Fibroblast of lung (primary cell): ENCODE data around the gene TBATA. TPM values are rescaled to one million over a fixed set of nuclear protein-coding genes. Genes with fewer than 3 reads are reported as not detected.

Source experiments
- DNase-seq, 2 donors: peaks; one replicate each; pipeline versions ENCODE4 v3.0.0 to v3.0.0-alpha.2; 2010; ENCODE audit warnings: low read depth in 2 of 2
- H2AFZ ChIP-seq: 2 replicates; pipeline ENCODE4 v1.5.1; 2012; ENCODE audit warnings: low read length, control low read depth, inconsistent platforms
- H3K27ac ChIP-seq: 2 replicates; pipeline ENCODE4 v1.5.1; 2011; ENCODE audit warnings: low read length, control low read depth; ENCODE audit not compliant: insufficient read depth
- H3K27me3 ChIP-seq: 2 replicates; pipeline ENCODE4 v1.5.1; 2011; ENCODE audit warnings: mild to moderate bottlenecking, low read length; ENCODE audit not compliant: control insufficient read depth, insufficient read depth
- H3K36me3 ChIP-seq: 2 replicates; pipeline ENCODE4 v1.5.1; 2011; ENCODE audit warnings: low read length; ENCODE audit not compliant: control insufficient read depth, insufficient read depth
- H3K4me1 ChIP-seq: 2 replicates; pipeline ENCODE4 v1.5.1; 2011; ENCODE audit warnings: low read length; ENCODE audit not compliant: control insufficient read depth, insufficient read depth; ENCODE audit errors: extremely low read depth
- H3K4me2 ChIP-seq: 2 replicates; pipeline ENCODE4 v1.5.1; 2011; ENCODE audit warnings: low read length, control low read depth; ENCODE audit not compliant: insufficient read depth; ENCODE audit errors: extremely low read depth
- H3K4me3 ChIP-seq, 4 experiments: fragments of 200-600 bp in 1 of 4; sonication (generic) in 1 of 4; replicated peaks in 1 of 4; 2 replicates each; pipeline ENCODE4 v1.5.1; 2011 to 2016; ENCODE audit warnings: low read length in 4 of 4, low read depth in 3 of 4, mild to moderate bottlenecking in 3 of 4, control low read depth in 2 of 4, inconsistent platforms in 1 of 4, mixed read lengths in 1 of 4; ENCODE audit not compliant: insufficient read depth in 1 of 4; ENCODE audit errors: control extremely low read depth in 1 of 4
- H3K79me2 ChIP-seq: 2 replicates; pipeline ENCODE4 v1.5.1; 2012; ENCODE audit warnings: mild to moderate bottlenecking, low read length, inconsistent platforms; ENCODE audit not compliant: control insufficient read depth, insufficient read depth
- H3K9ac ChIP-seq: 2 replicates; pipeline ENCODE4 v1.5.1; 2011; ENCODE audit warnings: mild to moderate bottlenecking, low read length, control low read depth; ENCODE audit not compliant: insufficient read depth
- H3K9me3 ChIP-seq: 2 replicates; pipeline ENCODE4 v1.5.1; 2012; ENCODE audit warnings: low read depth, low read length; ENCODE audit not compliant: control insufficient read depth, insufficient read depth
- H4K20me1 ChIP-seq: 2 replicates; pipeline ENCODE4 v1.5.1; 2011; ENCODE audit warnings: low read length; ENCODE audit not compliant: control insufficient read depth, insufficient read depth; ENCODE audit errors: extremely low read depth
- CTCF ChIP-seq, 2 donors: IDR thresholded peaks in 1 of 2; conservative IDR thresholded peaks in 1 of 2; 1 replicate in 1 of 2; 2 replicates in 1 of 2; pipeline ENCODE4 v1.5.1; 2011 to 2012; ENCODE audit warnings: low read length in 2 of 2, control low read depth in 1 of 2, inconsistent platforms in 1 of 2, low read depth in 1 of 2, mild to moderate bottlenecking in 1 of 2
- EZH2 ChIP-seq: IDR thresholded peaks from 2 replicates; pipeline ENCODE4 v1.5.1; 2012; ENCODE audit warnings: low read length, control low read depth, mild to moderate bottlenecking; ENCODE audit errors: missing control alignments
- polyA plus RNA-seq, 2 donors: library from polyadenylated mRNA; depleted of rRNA in 1 of 2; stranded (reverse) in 1 of 2; unstranded in 1 of 2; fragments of >200 nt; gene quantifications; 2 replicates each; pipeline ENCODE4 v1.2.1, GENCODE V29; 2011 to 2012; ENCODE audit warnings: missing spikeins in 1 of 2
- total RNA-seq: library from RNA; depleted of rRNA; stranded (reverse); fragments of >200 nt; gene quantifications from 2 replicates; pipeline ENCODE4 v1.2.1, GENCODE V29; 2014

Gene TBATA
- total and polyA plus RNA-seq, 2 donors (not counting 1 experiment from before 2014, with no cell fraction given), result not detected

GRCh38 chr10:70773965-70774809 lies 11.0 kb downstream of the TBATA start:
- no peak overlapping the region for H3K27ac ChIP-seq
- no peaks in the 10 kb centered on the region for H3K36me3 ChIP-seq
- no peaks in the 10 kb centered on the region for H3K9me3 ChIP-seq
- no peaks in the 10 kb centered on the region for H3K4me1 ChIP-seq
- TF ChIP-seq EZH2 (no peak), CTCF (conservative IDR thresholded peaks at IDR 0.05 in 1 of 2, IDR thresholded peaks at IDR 0.05 in 1 of 2; ENCODE audit: low read depth in 1 of 2, low read length in 2 of 2) (no peak)
- H4K20me1 ChIP-seq, result no peaks in the 10 kb centered on the region
- H3K9ac ChIP-seq, result no peak overlapping the region
- DNase-seq, result no peak
- no peak overlapping the region for H3K4me3 ChIP-seq
- H3K27me3 ChIP-seq, result peaks cover 8% of the 10 kb centered on the region
- H2AFZ ChIP-seq, result no peak overlapping the region
- H3K4me2 ChIP-seq, result no peak overlapping the region
- no peaks in the 10 kb centered on the region for H3K79me2 ChIP-seq

GRCh38 chr10:70773461-70773860 lies 11.7 kb downstream of the TBATA start:
- no peaks in the 10 kb centered on the region for H4K20me1 ChIP-seq
- H2AFZ ChIP-seq, result no peak overlapping the region
- no peaks in the 10 kb centered on the region for H3K79me2 ChIP-seq
- no peak overlapping the region for H3K9ac ChIP-seq
- no peak overlapping the region for H3K4me2 ChIP-seq
- H3K27me3 ChIP-seq, result peaks cover 11% of the 10 kb centered on the region
- no peak for TF ChIP-seq CTCF (conservative IDR thresholded peaks at IDR 0.05 in 1 of 2, IDR thresholded peaks at IDR 0.05 in 1 of 2; ENCODE audit: low read depth in 1 of 2, low read length in 2 of 2)
- TF ChIP-seq EZH2, result no peak
- no peaks in the 10 kb centered on the region for H3K4me1 ChIP-seq
- no peak overlapping the region for H3K27ac ChIP-seq
- H3K4me3 ChIP-seq, result no peak overlapping the region
- no peak for DNase-seq
- no peaks in the 10 kb centered on the region for H3K9me3 ChIP-seq
- no peaks in the 10 kb centered on the region for H3K36me3 ChIP-seq

- Histone ChIP-seq H3K27ac (no peak overlapping the region), H3K4me1 (no peaks in the 10 kb centered on the region), H4K20me1 (no peaks in the 10 kb centered on the region), H3K27me3 (peaks cover 8% of the 10 kb centered on the region), H3K4me3 (no peak overlapping the region), H3K36me3 (no peaks in the 10 kb centered on the region), H3K9ac (no peak overlapping the region), H3K4me2 (no peak overlapping the region), H2AFZ (no peak overlapping the region), H3K9me3 (no peaks in the 10 kb centered on the region), H3K79me2 (no peaks in the 10 kb centered on the region)
- TF ChIP-seq CTCF (conservative IDR thresholded peaks at IDR 0.05 in 1 of 2, IDR thresholded peaks at IDR 0.05 in 1 of 2; ENCODE audit: low read depth in 1 of 2, low read length in 2 of 2), result no peak
- no peak for TF ChIP-seq EZH2
- no peak for DNase-seq
Observed at GRCh38 chr10:70772627-70773026, 12.6 kb downstream of the TBATA start.
